GM18867 (cell line): Measurements from ENCODE around the gene NBAS.
"Not testable (repeated sequence)": the region's sequence is repeated elsewhere in the genome, so short reads cannot be mapped to it uniquely, and the experiment has no call there.

ENCODE experiments used
- ATAC-seq: cut with Tn5 transposase; IDR thresholded peaks from one replicate; pipeline ENCODE4 v1.9.1; 2021; ENCODE audit warnings: mild to moderate bottlenecking, moderate library complexity; ENCODE audit not compliant: unreplicated experiment

Gene NBAS

GRCh38 chr2:15238028-15238427 is 323.1 kb downstream of the NBAS start:
- no peak for ATAC-seq

- no peak for ATAC-seq
Measured at GRCh38 chr2:15230599-15231192, 330.4 kb downstream of the NBAS start.

GRCh38 chr2:15226661-15227060 is 334.5 kb downstream of the NBAS start:
- no peak for ATAC-seq

- ATAC-seq: no peak
Measured at GRCh38 chr2:15225131-15225530, 336.0 kb downstream of the NBAS start.

- no peak for ATAC-seq
Measured at GRCh38 chr2:15224641-15225040, 336.5 kb downstream of the NBAS start.

- no peak for ATAC-seq
Measured at GRCh38 chr2:15223887-15224286, 337.2 kb downstream of the NBAS start.

- no peak for ATAC-seq
Measured at GRCh38 chr2:15222856-15223255, 338.3 kb downstream of the NBAS start.

GRCh38 chr2:15220603-15221002 is 340.5 kb downstream of the NBAS start:
- no peak for ATAC-seq

- no peak for ATAC-seq
Measured at GRCh38 chr2:15218423-15219086, 342.6 kb downstream of the NBAS start.

GRCh38 chr2:15212249-15212648 is 348.9 kb downstream of the NBAS start:
- ATAC-seq: no peak

- ATAC-seq: not testable (repeated sequence)
Measured at GRCh38 chr2:15210542-15210941, 350.6 kb downstream of the NBAS start.

- ATAC-seq: no peak
Measured at GRCh38 chr2:15206419-15206818, 354.7 kb downstream of the NBAS start.

- no peak for ATAC-seq
Measured at GRCh38 chr2:15205562-15205961, 355.6 kb downstream of the NBAS start.

- no peak for ATAC-seq
Measured at GRCh38 chr2:15201009-15201408, 360.1 kb downstream of the NBAS start.

- no peak for ATAC-seq
Measured at GRCh38 chr2:15200581-15200980, 360.6 kb downstream of the NBAS start.

- no peak for ATAC-seq
Measured at GRCh38 chr2:15198051-15198450, 363.1 kb downstream of the NBAS start.

GRCh38 chr2:15195813-15196212 is 365.3 kb downstream of the NBAS start:
- no peak for ATAC-seq

GRCh38 chr2:15191789-15192188 is 369.3 kb downstream of the NBAS start:
- no peak for ATAC-seq

- ATAC-seq: no peak
Measured at GRCh38 chr2:15189216-15189615, 371.9 kb downstream of the NBAS start.

GRCh38 chr2:15187702-15188101 is 373.4 kb downstream of the NBAS start:
- ATAC-seq: no peak

- ATAC-seq: no peak
Measured at GRCh38 chr2:15186118-15186517, 375.0 kb downstream of the NBAS start.

- ATAC-seq: no peak
Measured at GRCh38 chr2:15184491-15184890, 376.6 kb downstream of the NBAS start.

GRCh38 chr2:15182275-15182674 is 378.9 kb downstream of the NBAS start:
- ATAC-seq: no peak
